HG02885 (cell line): Measurements from ENCODE around the gene PAN2.
"Not testable (repeated sequence)": the region's sequence is repeated elsewhere in the genome, so short reads cannot be mapped to it uniquely, and the experiment has no call there.

Experiments used
- ATAC-seq: cut with Tn5 transposase; IDR thresholded peaks from one replicate; pipeline ENCODE4 v1.9.1; 2021; ENCODE audit warnings: mild to moderate bottlenecking; ENCODE audit not compliant: unreplicated experiment, poor library complexity

The PAN2 gene

DNA sequence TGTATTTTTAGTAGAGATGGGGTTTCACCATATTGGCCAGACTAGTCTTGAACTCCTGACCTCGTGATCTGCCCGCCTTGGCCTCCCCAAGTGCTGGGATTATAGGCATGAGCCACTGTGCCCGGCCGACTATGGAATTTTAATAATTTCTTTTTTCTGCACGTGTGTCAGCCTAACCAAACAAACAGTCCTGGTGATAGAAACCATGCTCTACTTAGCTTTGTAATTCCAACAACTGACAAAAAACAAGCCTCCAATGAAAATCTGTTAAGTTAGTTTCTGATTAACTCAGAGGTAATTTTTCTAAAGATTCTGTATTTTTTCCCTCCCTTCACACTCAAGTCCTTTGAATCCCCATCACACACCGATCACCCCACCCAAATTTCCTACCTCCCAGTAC is 51.8 kb downstream of the PAN2 start:
- ATAC-seq = no peak

DNA sequence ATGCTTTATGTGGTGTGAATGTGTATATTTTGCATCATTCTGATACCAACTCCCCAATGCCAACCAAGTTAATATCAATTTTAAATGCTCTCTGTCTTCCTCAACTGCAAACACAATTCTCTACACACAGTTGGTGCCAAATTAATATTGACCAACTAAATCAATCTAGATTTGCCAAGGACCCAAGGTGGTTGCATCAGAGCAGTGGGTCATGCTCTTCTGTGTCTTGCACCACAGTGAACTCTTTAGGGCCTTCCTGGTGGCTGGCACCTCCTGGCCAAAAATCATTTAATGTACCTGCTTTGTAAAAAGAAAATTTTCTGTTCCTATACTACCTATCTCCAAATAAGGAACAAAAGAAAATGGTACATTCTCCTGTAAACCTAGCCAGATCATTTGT is 53.0 kb downstream of the PAN2 start:
- no peak for ATAC-seq

DNA sequence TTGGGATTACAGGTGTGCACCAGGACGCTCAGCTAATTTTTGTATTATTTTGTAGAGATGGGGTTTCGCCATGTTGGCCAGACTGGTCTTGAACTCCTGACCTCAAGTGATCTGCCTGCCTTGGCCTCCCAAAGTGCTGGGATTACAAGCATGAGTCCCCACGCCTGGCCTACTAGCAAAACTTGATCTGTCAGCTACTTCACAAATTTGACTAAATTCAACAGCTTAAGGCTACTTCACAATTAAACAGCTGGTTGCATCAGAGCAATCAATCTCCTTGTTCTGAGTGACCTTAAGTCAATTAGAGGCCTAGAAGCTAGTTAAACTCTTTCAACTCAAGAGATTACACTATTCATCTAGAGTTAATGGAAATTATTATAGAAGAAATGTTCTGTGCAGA is 54.9 kb downstream of the PAN2 start:
- no peak for ATAC-seq

DNA sequence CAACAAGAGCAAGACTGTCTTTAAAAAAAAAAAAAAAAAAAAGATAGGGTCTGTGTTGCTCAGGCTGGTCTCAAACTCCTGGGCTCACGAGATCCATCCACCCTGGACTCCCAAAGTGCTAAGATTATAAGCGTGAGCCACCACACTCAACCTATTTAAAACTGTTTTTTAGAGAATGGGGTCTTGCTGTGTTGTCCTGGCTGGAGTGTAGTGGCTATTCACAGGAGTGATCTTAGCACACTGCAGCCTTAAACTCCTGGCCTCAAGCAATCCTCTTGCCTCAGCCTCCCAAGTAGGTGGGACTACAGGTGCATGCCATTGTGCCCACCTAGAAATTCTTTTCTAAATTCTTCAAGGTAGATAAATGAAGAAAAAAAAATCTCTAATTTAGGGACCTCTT is 59.5 kb downstream of the PAN2 start:
- ATAC-seq = no peak

DNA sequence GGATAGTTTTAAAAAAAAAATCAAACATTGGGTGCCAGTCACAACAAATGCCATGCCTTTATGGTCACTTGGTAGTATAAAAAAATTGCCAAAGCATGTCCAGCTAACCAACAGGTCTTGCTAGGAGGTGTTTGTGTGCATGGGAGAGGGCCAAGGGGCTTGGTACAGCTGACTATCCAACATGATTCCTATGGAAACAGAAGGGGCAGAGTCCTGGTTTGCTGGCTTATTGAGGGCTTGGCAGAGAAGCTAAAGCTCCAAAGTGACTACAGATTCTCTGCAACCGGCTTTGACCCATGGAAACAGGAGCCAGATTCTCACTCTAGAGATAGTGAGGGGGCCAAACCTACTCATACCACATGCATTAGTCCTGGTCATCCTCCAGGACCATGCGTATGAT is 61.3 kb downstream of the PAN2 start:
- not testable (repeated sequence) for ATAC-seq

DNA sequence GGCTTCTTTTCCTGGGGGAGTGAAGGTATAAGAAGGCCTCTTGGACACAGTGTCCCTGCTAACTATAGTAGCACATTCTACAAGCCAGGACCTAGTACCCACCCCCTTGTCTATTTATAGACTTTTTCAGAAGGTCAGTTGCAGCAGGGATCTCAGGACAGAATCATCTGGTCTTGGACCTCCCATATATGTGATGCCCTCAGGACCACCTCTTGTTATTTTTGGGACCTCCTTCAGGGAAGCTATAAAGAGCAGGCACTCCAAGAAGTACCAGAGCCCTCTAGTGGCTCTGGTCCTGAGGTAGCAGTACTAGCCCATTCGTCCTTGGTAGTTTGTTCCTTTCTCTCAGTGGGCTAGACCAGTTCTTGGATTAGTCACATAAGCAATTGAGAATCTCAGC is 62.8 kb downstream of the PAN2 start:
- no peak for ATAC-seq

DNA sequence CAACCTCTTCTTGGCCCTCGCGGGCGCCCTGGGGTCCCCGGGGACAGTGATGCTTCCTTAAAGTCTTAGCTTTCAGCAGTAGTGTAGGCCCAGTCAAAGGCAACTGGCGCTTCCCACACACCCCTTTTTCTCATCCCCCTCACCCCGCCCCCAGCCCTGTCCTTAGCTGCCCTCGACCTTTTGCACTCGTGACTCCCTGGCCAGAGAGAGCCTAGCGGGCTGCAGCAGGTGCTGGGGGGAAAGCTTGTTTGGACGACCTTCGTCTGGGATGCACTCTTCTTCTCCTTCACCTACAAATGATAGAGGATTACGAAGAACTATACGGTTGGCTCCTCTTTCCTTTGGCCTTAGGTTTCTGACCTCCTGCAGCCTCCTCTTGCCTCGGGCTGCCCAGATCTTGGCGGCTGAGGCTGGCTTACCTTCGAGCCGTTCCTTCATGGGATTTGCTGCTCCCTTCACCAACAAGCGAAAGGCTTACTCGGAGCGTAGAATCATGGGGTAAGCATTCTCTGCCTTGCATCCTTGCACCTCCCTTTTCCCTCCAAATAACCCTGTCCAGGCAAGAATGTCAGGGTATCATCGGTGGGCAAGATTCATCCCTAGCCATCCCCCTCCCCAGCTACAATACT is 66.2 kb downstream of the PAN2 start:
- ATAC-seq = peak; percentile 20

DNA sequence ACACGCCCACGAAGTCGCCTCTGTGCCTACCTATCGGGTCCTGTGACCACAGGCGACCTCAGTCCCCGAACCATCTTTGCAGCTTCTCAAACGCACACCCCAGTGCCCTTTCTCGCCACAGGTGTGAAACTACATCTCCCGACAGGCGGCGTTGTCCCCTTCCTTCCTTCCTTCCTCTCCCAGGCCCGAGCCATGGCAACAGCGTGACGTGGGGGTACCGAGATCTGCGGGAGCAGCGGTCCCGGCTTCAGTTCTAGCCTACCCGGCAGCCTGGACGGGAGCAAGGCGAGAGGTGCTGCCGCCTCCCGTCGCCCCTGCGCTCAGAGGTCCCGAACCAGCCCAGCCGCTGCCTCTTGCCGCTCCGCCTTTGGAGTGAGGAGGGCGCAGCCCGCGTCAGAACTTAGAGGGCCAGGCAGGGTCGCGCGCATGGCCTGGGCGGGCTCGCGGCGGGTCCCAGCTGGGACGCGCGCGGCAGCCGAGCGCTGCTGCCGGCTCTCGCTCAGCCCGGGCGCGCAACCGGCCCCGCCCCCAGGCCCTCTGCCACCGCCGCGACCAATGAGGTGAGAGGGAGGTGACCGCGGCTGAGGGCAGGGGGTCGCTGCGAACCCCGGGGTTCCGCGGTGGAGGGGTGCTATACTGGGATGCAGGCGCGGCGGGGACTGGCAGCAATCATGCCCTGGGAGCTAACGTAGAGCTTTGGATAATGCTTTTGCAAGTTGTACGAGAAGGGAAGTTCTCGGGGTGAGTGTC is 66.9 kb downstream of the PAN2 start, which contains the start of gene COQ10A:
COQ10A (plus strand) TSS at position 250 of the 750 bp plus-strand sequence; CDS start at position 427, 177 bp downstream.
- peak; percentile 90 for ATAC-seq
